Peyer's patch (tissue), 4 donors: ENCODE measurements around the gene TMEM150A. TPM values are rescaled to one million over a fixed set of nuclear protein-coding genes. Genes with fewer than 3 reads are reported as not detected.

ENCODE experiments used
- DNase-seq, 3 donors: peaks; one replicate each; pipeline ENCODE4 v3.0.0-alpha.2; 2017 to 2019
- H3K27ac ChIP-seq, 4 donors: fragments of 200-600 bp; sonication (generic); one replicate each; pipeline ENCODE4 v1.5.1; 2016 to 2019
- H3K27me3 ChIP-seq, 2 donors: fragments of 200-600 bp; sonication (generic); one replicate each; pipeline ENCODE4 v1.5.1; 2019
- H3K36me3 ChIP-seq, 3 donors: fragments of 200-600 bp; sonication (generic); one replicate each; pipeline ENCODE4 v1.5.1; 2016 to 2019
- H3K4me1 ChIP-seq, 4 donors: fragments of 200-600 bp; sonication (generic); one replicate each; pipeline ENCODE4 v1.5.1; 2016 to 2019
- H3K4me3 ChIP-seq, 4 donors: fragments of 200-600 bp; sonication (generic); 1 replicate in 3 of 4; 2 replicates in 1 of 4; pipeline ENCODE4 v1.5.1; 2016 to 2019; ENCODE audit warnings: mild to moderate bottlenecking in 1 of 4
- H3K9me3 ChIP-seq, 4 donors: fragments of 200-600 bp; sonication (generic); one replicate each; pipeline ENCODE4 v1.5.1; 2016 to 2019; ENCODE audit warnings: mild to moderate bottlenecking in 1 of 4
- CTCF ChIP-seq, 6 experiments: fragments of 450-650 bp in 4 of 6; fragments of 200-600 bp in 2 of 6; sonication (generic) in 1 of 6; IDR thresholded peaks; one replicate each; pipeline ENCODE4 v1.5.1; 2017 to 2019; ENCODE audit warnings: antibody characterized with exemption in 6 of 6, mild to moderate bottlenecking in 3 of 6, moderate library complexity in 1 of 6
- POLR2A ChIP-seq, 2 donors: fragments of 450-650 bp; IDR thresholded peaks; one replicate each; pipeline ENCODE4 v1.5.1; 2017; ENCODE audit warnings: antibody characterized with exemption in 2 of 2, mild to moderate bottlenecking in 2 of 2, moderate library complexity in 2 of 2
- total RNA-seq, 4 donors: library from RNA; depleted of rRNA; stranded (reverse); fragments of >200 nt; gene quantifications; one replicate each; pipeline ENCODE4 v1.1.0, GENCODE V29; 2016

The TMEM150A gene
- 10 to 100 TPM in 2 of 4 donors, 1 to 10 TPM in 2; 7.5 to 24.0 (median 15.5) TPM for total RNA-seq

GRCh38 chr2:85602476-85603234, at the start of gene TMEM150A:
TSS of gene TMEM150A (minus strand) at chr2:85602698. CDS start at chr2:85601948, 750 bp downstream.
- Histone ChIP-seq H3K4me1 (peaks cover 0 to 31% (median 8%) of the 10 kb centered on the region in 4 donors), H3K36me3 (peaks cover 0 to 18% (median 0%) of the 10 kb centered on the region in 3 donors), H3K4me3 (peak within 1 kb of the TSS; percentile 74 to 94 (median 80)), H3K27ac (peak within 1 kb of the TSS; percentile 80 to 93 (median 90)), H3K9me3 (no peaks in the 10 kb centered on the region), H3K27me3 (no peaks in the 10 kb centered on the region)
- DNase-seq, result peak; percentile 95 to 98 (median 96)
- TF ChIP-seq CTCF (IDR thresholded peaks at IDR 0.05) (peak in 5 of 6 experiments; percentile 29 to 59 (median 57)), POLR2A (IDR thresholded peaks at IDR 0.05) (peak; percentile 69 to 84)

- no peaks in the 10 kb centered on the region for H3K4me1 ChIP-seq
- no peaks in the 10 kb centered on the region for H3K27me3 ChIP-seq
- DNase-seq, result no peak
- TF ChIP-seq CTCF (IDR thresholded peaks at IDR 0.05) (no peak), POLR2A (IDR thresholded peaks at IDR 0.05) (no peak)
- H3K27ac ChIP-seq, result no peak overlapping the region
- peaks cover 0 to 78% (median 3%) of the 10 kb centered on the region in 3 donors for H3K36me3 ChIP-seq
- no peak overlapping the region for H3K4me3 ChIP-seq
- no peaks in the 10 kb centered on the region for H3K9me3 ChIP-seq
These were observed 49.6 kb upstream of the TMEM150A start for GRCh38 chr2:85652056-85652455.

GRCh38 chr2:85651097-85651496, 48.6 kb upstream of the TMEM150A start:
- peaks cover 0 to 85% (median 3%) of the 10 kb centered on the region in 3 donors for H3K36me3 ChIP-seq
- no peak overlapping the region for H3K27ac ChIP-seq

GRCh38 chr2:85650456-85650855, 48.0 kb upstream of the TMEM150A start:
- no peak for DNase-seq
- Histone ChIP-seq H3K9me3 (no peaks in the 10 kb centered on the region), H3K27ac (no peak overlapping the region), H3K27me3 (no peaks in the 10 kb centered on the region), H3K4me3 (no peak overlapping the region), H3K4me1 (no peaks in the 10 kb centered on the region), H3K36me3 (peaks cover 0 to 90% (median 3%) of the 10 kb centered on the region in 3 donors)
- TF ChIP-seq POLR2A (IDR thresholded peaks at IDR 0.05) (no peak), CTCF (IDR thresholded peaks at IDR 0.05) (no peak)

More at GRCh38 chr2:85651097-85651496, 48.6 kb upstream of the TMEM150A start:
- H3K9me3 ChIP-seq, result no peaks in the 10 kb centered on the region
- H3K4me1 ChIP-seq, result no peaks in the 10 kb centered on the region
- no peak overlapping the region for H3K4me3 ChIP-seq
- DNase-seq, result no peak
- H3K27me3 ChIP-seq, result no peaks in the 10 kb centered on the region
- TF ChIP-seq POLR2A (IDR thresholded peaks at IDR 0.05) (no peak), CTCF (IDR thresholded peaks at IDR 0.05) (no peak)

- Histone ChIP-seq H3K27ac (no peak overlapping the region), H3K4me3 (no peak overlapping the region), H3K9me3 (no peaks in the 10 kb centered on the region), H3K36me3 (peaks cover 0 to 93% (median 3%) of the 10 kb centered on the region in 3 donors), H3K27me3 (no peaks in the 10 kb centered on the region), H3K4me1 (no peaks in the 10 kb centered on the region)
- DNase-seq, result no peak
- TF ChIP-seq POLR2A (IDR thresholded peaks at IDR 0.05) (no peak), CTCF (IDR thresholded peaks at IDR 0.05) (no peak)
These were observed 47.0 kb upstream of the TMEM150A start for GRCh38 chr2:85649201-85650190.
